Measurements from ENCODE around the gene PTPRO. TPM values are rescaled to one million over a fixed set of nuclear protein-coding genes. Genes with fewer than 3 reads are reported as not detected.

The PTPRO gene
- total RNA-seq, 1 experiment from 2014 or later = 0.22 TPM

DNA sequence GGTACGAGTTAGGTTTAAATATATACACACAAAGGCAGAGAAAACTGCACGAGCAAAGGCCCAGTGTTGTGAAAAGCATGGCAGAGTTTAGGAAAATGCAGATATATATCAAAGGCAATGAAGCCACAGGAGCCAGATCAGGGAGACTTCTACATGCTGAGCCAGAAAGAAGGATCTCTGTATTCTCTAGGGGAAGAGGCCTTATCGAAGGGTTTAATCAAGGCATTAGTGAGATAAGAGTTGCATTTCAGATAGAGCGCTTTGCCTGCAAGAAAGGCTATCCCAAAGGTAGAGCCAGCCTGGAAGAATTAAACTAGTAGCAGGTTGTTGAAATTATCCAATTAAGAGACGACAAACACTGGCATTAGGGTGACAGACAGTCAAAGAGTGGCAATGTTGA lies 7.6 kb downstream of the PTPRO start:
- Histone ChIP-seq H3K9me3 (replicated peaks) (no peaks in the 10 kb centered on the region), H3K27ac (no peak overlapping the region), H3K4me3 (no peak overlapping the region), H3K27me3 (no peaks in the 10 kb centered on the region), H3K36me3 (no peaks in the 10 kb centered on the region), H3K4me1 (no peaks in the 10 kb centered on the region)
- no peak for DNase-seq

DNA sequence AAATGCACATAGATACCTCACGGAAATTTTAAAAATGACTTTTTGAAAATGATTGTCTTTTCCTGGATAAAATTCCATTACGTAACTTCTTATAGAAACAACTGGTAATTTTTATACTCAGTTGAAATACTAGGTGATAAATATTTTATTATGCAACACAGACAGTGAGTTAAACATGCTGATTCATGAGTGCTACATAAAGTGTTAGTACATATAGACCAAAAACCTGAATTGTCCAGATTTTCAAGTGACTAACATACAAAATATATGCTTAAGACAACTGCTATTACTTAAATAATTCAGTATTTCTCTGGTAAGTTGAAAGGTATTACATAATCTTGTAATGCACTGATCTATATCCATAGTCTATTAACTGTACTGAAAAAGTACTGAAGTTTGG lies 11.9 kb downstream of the PTPRO start:
- Histone ChIP-seq H3K27me3 (no peaks in the 10 kb centered on the region), H3K27ac (no peak overlapping the region), H3K4me3 (no peak overlapping the region), H3K9me3 (replicated peaks) (no peaks in the 10 kb centered on the region), H3K4me1 (no peaks in the 10 kb centered on the region), H3K36me3 (no peaks in the 10 kb centered on the region)
- no peak for DNase-seq

DNA sequence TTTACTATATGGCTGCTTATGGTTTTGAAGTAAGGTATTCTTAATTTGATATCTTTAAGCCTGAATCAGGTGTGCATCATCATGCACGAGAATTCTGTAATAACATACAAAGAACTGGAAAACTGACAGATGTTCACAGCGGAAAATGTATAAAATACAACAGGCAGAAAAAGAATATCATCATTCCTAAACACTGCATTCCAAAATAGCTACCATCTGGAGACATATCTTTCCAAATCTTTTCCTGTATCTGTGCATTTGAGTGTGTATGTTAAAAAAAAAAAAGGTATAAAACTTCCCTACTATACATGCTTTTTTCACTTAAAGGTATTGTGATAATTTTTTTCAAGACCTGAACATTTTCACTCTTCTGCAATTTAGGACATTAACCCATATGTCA lies 13.7 kb downstream of the PTPRO start:
- H3K4me1 ChIP-seq = no peaks in the 10 kb centered on the region
- H3K4me3 ChIP-seq = no peak overlapping the region
- DNase-seq = no peak
- H3K9me3 ChIP-seq (replicated peaks) = no peaks in the 10 kb centered on the region
- H3K27me3 ChIP-seq = no peaks in the 10 kb centered on the region
- H3K27ac ChIP-seq = no peak overlapping the region
- H3K36me3 ChIP-seq = no peaks in the 10 kb centered on the region

DNA sequence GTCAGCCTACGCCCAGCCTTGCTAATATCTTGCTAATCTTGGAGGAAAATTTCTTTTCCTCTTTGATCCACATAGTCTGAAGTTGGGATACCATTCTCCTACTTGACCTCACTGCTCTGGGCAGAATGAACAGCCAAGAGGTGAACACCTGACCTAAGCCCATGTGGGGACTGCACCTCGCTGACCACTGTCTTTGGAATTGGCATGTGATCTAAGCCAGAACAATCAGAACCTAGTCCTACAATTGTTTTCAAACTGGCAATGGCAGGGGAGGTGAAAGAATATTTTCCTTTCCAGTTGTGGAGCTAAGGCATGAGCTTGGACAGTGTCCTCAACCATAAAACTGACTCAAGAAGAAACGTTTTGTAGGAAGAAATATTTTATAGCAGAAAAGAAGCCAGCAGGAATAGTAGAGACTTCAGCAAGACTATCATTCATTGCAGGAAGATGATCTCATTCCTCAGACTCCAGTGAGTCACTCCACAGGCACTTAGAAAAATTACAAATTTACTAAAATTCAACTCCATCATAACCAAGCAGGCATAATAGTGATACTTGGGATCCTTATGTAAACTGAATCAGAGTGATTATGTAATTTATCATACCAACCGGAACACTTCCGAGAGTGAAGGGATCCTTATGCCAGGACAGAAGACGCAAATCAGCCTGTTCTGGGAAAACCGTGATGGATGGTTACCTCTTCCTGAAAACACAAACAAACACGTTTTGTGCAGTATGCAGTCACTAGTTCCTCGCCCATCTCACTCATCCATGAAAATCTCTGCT lies 14.7 kb downstream of the PTPRO start:
- no peaks in the 10 kb centered on the region for H3K4me1 ChIP-seq
- no peaks in the 10 kb centered on the region for H3K9me3 ChIP-seq (replicated peaks)
- H3K4me3 ChIP-seq = no peak overlapping the region
- H3K27me3 ChIP-seq = no peaks in the 10 kb centered on the region
- H3K27ac ChIP-seq = no peak overlapping the region
- no peak for DNase-seq
- H3K36me3 ChIP-seq = no peaks in the 10 kb centered on the region

DNA sequence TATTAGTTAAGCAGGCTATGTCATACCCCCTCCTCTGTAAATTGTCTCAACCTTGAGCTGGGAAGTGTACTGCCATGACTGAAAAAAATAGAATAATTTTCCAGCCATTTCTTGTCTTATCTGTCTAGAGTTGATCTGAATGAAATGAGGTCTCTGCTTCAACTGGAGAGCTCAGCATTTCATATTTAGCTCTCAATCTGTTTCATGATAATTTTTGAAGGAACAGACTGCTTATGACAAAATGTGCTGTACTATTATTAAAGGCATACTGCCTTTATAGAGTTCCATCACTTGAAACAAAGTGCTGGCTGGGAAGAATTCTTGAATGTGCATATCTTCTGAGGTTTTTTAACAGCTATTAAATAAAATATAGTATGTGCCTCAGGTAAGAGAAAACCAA lies 19.1 kb downstream of the PTPRO start:
- Histone ChIP-seq H3K9me3 (replicated peaks) (no peaks in the 10 kb centered on the region), H3K36me3 (no peaks in the 10 kb centered on the region), H3K4me3 (no peak overlapping the region), H3K27ac (no peak overlapping the region), H3K4me1 (no peaks in the 10 kb centered on the region), H3K27me3 (no peaks in the 10 kb centered on the region)
- DNase-seq = no peak

DNA sequence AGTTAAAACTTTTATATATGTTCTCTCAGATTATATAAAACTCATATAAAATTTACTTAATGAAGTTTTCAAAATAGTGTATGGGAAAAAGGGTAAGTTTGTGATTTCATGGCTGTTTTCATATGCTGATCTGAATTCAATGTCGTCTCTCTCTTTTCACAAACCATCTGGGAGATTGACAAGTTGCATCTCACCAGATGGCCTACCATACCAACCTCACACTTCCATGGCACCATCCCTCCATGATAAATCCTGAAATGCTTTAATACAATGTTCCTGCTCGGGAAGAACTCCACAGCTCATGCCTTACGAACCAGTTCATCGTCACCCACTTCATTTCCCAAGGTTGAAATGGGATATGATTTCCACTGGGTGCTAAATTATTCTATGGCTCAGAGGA lies 22.3 kb downstream of the PTPRO start:
- Histone ChIP-seq H3K4me3 (no peak overlapping the region), H3K4me1 (no peaks in the 10 kb centered on the region), H3K36me3 (no peaks in the 10 kb centered on the region), H3K27ac (no peak overlapping the region), H3K27me3 (no peaks in the 10 kb centered on the region), H3K9me3 (replicated peaks) (no peaks in the 10 kb centered on the region)
- DNase-seq = no peak

DNA sequence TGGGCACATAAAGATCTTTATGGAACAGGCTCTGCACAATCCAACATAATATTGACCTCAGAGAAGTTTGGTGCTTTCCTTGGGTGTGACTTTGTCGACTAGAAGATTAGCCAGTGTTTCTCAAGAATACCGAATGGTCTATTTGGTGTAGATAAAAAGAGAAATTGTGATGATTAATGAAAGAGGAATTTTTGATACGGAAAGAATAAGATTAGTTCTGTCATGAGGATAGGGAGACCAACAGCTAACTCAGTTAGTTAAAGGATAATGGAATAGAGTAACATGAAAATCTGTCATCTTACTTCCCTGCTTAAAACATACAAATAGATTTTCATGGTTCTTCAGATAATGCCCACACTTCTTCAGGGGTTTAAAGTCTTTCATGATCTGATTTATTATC lies 24.2 kb downstream of the PTPRO start:
- no peaks in the 10 kb centered on the region for H3K27me3 ChIP-seq
- DNase-seq = no peak
- no peaks in the 10 kb centered on the region for H3K4me1 ChIP-seq
- no peaks in the 10 kb centered on the region for H3K36me3 ChIP-seq
- H3K27ac ChIP-seq = no peak overlapping the region
- no peak overlapping the region for H3K4me3 ChIP-seq
- no peaks in the 10 kb centered on the region for H3K9me3 ChIP-seq (replicated peaks)

DNA sequence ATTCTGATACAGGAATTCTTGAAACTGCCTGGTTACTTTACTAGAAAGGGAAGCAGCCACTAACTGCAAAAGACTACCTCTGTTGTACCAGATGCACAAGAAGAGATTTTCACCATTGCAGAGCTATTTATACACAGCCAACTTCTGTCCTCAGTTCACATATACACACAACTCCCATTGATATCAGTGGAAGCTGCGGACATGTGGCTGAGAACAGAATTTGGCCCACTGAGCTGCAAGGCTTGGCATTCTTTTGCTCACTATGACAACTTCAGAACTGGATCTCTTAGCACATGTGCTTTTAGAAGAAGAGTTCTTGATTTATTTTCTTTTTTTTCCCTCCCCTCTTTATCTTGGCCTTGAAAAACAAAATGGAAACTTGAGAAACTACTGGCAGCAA lies 28.3 kb downstream of the PTPRO start:
- Histone ChIP-seq H3K9me3 (replicated peaks) (no peaks in the 10 kb centered on the region), H3K4me3 (no peak overlapping the region)

DNA sequence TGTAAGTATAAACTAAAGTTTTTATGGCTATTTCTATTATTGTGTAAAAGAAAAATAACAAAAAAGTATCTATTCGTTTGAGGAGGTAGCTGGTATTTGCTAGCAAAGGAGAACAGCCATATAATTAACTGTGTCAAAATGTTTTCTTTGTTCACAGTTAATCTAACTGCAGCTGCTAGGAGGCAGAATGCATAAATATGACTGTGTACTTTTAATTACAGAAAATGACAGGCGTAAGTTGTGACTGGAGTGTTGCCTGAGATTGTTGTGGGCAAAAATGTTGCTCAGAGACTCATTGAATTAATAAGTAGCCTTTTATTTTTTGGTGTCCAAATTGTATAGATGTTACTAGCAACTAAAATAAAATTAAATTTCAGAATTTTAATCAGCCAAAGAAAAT lies 33.5 kb downstream of the PTPRO start:
- Histone ChIP-seq H3K27me3 (no peaks in the 10 kb centered on the region), H3K4me3 (no peak overlapping the region), H3K36me3 (no peaks in the 10 kb centered on the region), H3K4me1 (peaks cover 15% of the 10 kb centered on the region), H3K27ac (peak overlapping the region; percentile 66), H3K9me3 (replicated peaks) (0 out of 2 replicates have a peak, but pooled peaks cover 3% of the 10 kb centered on the region)
- peak in 1 of 2 experiments; percentile 43 for DNase-seq

More for the DNA sequence above, 28.3 kb downstream of the PTPRO start:
- DNase-seq = no peak
- Histone ChIP-seq H3K27me3 (no peaks in the 10 kb centered on the region), H3K27ac (no peak overlapping the region), H3K36me3 (no peaks in the 10 kb centered on the region), H3K4me1 (peaks cover 5% of the 10 kb centered on the region)

DNA sequence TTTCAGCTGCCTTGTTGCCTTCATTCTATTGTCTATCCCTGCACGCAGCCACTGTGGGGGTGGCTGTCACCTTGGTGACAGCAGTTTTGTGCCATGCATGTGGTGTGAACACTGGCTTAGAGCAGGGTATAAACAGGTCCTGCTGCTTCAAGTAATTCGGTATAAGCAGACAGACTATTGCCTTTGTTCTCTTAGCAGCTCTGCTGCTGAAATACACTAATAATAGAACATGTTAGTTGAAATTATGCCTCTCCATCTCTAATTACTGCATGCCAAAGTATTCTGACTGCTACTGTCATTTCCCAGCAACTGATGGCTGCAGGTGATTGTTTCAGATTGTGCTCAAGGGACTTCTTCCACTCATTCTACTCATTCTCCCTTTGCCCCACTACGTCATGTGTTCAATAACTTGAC lies 34.6 kb downstream of the PTPRO start:
- no peak overlapping the region for H3K4me3 ChIP-seq
- peak overlapping the region; percentile 66 for H3K27ac ChIP-seq
- no peaks in the 10 kb centered on the region for H3K36me3 ChIP-seq
- no peaks in the 10 kb centered on the region for H3K27me3 ChIP-seq
- peak; percentile 18 to 34 for DNase-seq
- peaks cover 15% of the 10 kb centered on the region for H3K4me1 ChIP-seq
- H3K9me3 ChIP-seq (replicated peaks) = 0 out of 2 replicates have a peak, but pooled peaks cover 3% of the 10 kb centered on the region

DNA sequence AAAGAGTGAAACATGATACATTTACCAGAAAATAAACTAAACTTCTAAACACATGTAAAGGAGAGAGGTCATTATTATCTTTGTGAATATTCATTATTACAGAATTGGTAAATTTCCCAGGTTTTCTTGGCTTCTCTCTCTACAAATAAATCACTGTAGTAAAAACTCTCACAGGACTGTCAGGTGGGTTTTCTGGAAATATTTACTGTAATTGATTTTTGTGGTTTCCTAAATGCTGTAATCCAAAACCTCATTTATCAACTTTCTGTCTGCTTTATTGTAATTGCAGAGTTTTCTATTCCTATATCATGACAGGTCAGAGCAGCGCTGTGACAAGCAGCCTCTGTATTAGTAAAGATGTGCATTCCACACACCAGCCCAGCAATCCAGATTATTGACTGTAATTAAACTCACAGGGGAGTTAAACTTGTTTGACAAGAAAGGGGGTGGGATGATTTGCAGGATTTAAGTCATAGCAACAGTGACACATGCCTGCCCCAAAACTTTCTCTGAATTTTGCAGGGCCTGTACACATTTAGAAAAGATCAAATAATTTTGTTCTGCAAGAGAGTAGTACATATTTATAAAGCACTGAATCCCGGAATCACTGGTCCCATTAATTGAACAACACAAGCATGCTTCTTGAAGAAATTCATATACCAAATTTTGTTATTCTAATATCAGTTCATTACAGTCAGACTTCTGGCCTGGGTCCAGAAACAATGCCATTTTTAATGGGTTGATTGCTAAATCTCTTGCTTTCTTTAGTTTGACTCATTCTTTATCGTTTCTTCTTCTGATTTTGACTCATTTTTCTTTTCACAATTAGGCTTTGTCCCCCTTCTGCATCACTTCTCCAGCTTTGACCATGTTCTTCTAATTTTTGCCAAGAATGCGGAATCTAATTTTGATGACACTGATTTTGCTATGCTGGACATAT lies 42.2 kb downstream of the PTPRO start:
- Histone ChIP-seq H3K4me3 (no peak overlapping the region), H3K27ac (no peak overlapping the region), H3K9me3 (replicated peaks) (no peaks in the 10 kb centered on the region), H3K27me3 (no peaks in the 10 kb centered on the region), H3K4me1 (no peaks in the 10 kb centered on the region), H3K36me3 (no peaks in the 10 kb centered on the region)
- DNase-seq = no peak

DNA sequence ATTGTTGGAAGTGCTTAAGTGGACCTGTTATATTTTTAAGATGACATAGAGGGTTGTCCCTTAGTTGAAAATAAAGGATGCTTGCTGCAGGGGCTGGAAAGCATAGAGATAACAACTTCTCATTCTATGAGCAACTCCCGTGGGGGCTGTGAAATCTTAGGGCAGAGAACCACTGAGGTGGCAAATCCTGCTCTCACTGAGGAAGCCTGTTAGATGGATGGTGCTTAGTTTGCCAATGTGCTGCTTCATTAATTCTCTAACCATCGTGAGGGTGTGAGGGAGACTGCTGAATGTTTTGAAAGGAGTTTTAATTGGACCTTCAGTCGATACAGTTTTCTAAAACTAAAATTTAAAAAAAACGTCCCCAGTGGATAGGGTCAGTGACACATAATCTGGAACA lies 46.5 kb downstream of the PTPRO start:
- DNase-seq = no peak
- no peaks in the 10 kb centered on the region for H3K36me3 ChIP-seq
- H3K27me3 ChIP-seq = no peaks in the 10 kb centered on the region
- H3K27ac ChIP-seq = no peak overlapping the region
- no peaks in the 10 kb centered on the region for H3K9me3 ChIP-seq (replicated peaks)
- H3K4me3 ChIP-seq = no peak overlapping the region
- no peaks in the 10 kb centered on the region for H3K4me1 ChIP-seq

DNA sequence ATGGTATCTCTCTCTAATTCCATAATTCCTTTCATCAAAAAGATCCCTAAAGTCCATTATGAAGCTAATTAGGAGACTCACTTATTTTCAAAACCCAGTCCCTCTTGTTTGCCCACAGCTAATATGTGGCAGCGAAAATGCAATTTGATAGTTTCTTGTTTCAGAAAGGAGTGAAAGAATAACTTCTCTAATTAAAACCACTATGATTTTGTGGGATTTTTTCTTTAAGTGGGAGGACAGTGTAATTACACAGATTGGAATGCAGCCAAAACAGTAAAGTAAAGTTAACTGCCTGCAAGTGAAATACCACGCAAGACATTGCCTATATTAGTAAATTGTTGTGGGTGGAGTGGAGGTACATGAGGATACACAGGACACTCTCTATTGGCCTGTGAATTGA lies 50.0 kb downstream of the PTPRO start:
- Histone ChIP-seq H3K9me3 (replicated peaks) (peaks cover 4% of the 10 kb centered on the region; the same call in 1 of the 2 replicates), H3K27me3 (no peaks in the 10 kb centered on the region), H3K27ac (no peak overlapping the region), H3K36me3 (no peaks in the 10 kb centered on the region), H3K4me1 (no peaks in the 10 kb centered on the region), H3K4me3 (no peak overlapping the region)
- no peak for DNase-seq

DNA sequence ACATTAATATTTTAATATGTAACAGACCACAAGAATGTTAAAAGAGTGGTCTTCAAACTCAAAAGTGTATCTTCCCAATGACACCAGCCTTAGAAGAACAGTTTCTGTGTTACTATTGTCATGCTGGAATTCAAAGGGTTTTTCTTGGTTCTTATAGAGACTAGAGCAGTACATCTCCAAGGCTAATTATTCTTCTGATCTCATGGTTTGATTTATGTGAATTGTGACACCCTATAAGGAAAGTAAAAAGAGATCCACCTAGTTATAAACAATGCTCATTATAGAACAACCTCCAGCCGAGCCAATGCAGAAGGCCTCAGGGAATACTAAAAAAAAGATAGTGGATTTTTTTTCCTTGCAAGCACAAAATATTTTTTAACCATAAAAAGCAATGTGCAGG lies 65.5 kb downstream of the PTPRO start:
- DNase-seq = no peak
- Histone ChIP-seq H3K4me1 (no peaks in the 10 kb centered on the region), H3K27ac (no peak overlapping the region), H3K27me3 (no peaks in the 10 kb centered on the region), H3K4me3 (no peak overlapping the region), H3K9me3 (replicated peaks) (no peaks in the 10 kb centered on the region), H3K36me3 (no peaks in the 10 kb centered on the region)

DNA sequence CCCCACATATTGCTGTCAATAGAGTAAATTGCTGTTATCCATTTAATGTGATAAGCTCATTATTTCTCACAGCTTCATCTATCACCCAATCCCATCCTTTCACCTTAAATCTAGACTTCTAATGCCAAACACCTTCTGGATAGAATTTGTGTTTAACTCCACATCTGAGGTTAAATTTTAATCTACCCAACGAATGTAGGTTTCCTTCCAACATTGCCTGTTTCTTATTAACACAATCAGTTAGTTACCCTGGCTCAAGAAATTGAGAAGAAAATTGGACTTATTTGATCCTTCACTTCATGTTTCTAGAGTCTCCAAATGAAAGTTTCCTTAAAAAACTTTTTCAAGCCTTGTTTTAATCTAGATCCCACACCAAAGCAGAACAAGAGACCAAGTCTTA lies 67.3 kb downstream of the PTPRO start:
- Histone ChIP-seq H3K9me3 (replicated peaks) (no peaks in the 10 kb centered on the region), H3K36me3 (no peaks in the 10 kb centered on the region), H3K27ac (no peak overlapping the region), H3K4me3 (no peak overlapping the region), H3K4me1 (no peaks in the 10 kb centered on the region), H3K27me3 (no peaks in the 10 kb centered on the region)
- no peak for DNase-seq

All from SJCRH30 (cell line).